ENCODE data around the gene S1PR1.
A peak's percentile ranks its signal among the peaks of the same experiment; 100 is the strongest.

GRCh38 chr1:101237229-101237837, 514 bp downstream of the S1PR1 start:
- TF ChIP-seq CTCF (IDR thresholded peaks at IDR 0.05) (no peak), POLR2AphosphoS5 (IDR thresholded peaks at IDR 0.05; ENCODE audit: insufficient read depth in 1 of 2, low read depth in 1 of 2) (peak in 1 of 2 donors; percentile 17)

All from vagina (tissue), 2 donors.